ENCODE data around the gene NGDN. TPM values are rescaled to one million over a fixed set of nuclear protein-coding genes. Genes with fewer than 3 reads are reported as not detected.
"Not testable (repeated sequence)": the region's sequence is repeated elsewhere in the genome, so short reads cannot be mapped to it uniquely, and the experiment has no call there.

The NGDN gene
- total RNA-seq = 31.6 TPM

- DNase-seq = peak; percentile 100
These were observed at the start of gene NGDN for GRCh38 chr14:23469127-23469905. Gene NGDN, plus strand, starts transcription at chr14:23469703. Its CDS starts 13 bp downstream, at chr14:23469716.

GRCh38 chr14:23421594-23421993 is 47.9 kb upstream of the NGDN start:
- DNase-seq = no peak

- DNase-seq = no peak
These were observed 45.8 kb upstream of the NGDN start for GRCh38 chr14:23423657-23424056.

GRCh38 chr14:23425169-23425568 is 44.3 kb upstream of the NGDN start:
- DNase-seq = no peak

- not testable (repeated sequence) for DNase-seq
These were observed 43.7 kb upstream of the NGDN start for GRCh38 chr14:23425798-23426197.

GRCh38 chr14:23428686-23429495 is 40.6 kb upstream of the NGDN start:
- no peak for DNase-seq

GRCh38 chr14:23430016-23430722 is 39.3 kb upstream of the NGDN start:
- DNase-seq = no peak

- peak; percentile 75 for DNase-seq
These were observed 38.8 kb upstream of the NGDN start for GRCh38 chr14:23430723-23431085.

- no peak for DNase-seq
These were observed 38.0 kb upstream of the NGDN start for GRCh38 chr14:23431486-23431885.

GRCh38 chr14:23432102-23432925 is 37.2 kb upstream of the NGDN start:
- DNase-seq = no peak

GRCh38 chr14:23432946-23433345 is 36.6 kb upstream of the NGDN start:
- no peak for DNase-seq

- no peak for DNase-seq
These were observed 36.0 kb upstream of the NGDN start for GRCh38 chr14:23433457-23433856.

- DNase-seq = no peak
These were observed 34.8 kb upstream of the NGDN start for GRCh38 chr14:23434488-23435222.

GRCh38 chr14:23435543-23436326 is 33.8 kb upstream of the NGDN start, which contains the start of gene MYH7:
Gene MYH7, minus strand, starts transcription at chr14:23435660. Its CDS starts 1,928 bp downstream, at chr14:23433732.
- peak; percentile 30 for DNase-seq

GRCh38 chr14:23436327-23437132 is 33.0 kb upstream of the NGDN start:
- peak; percentile 69 for DNase-seq

- peak; percentile 58 for DNase-seq
These were observed 32.1 kb upstream of the NGDN start for GRCh38 chr14:23437133-23438100.

GRCh38 chr14:23438101-23438971 is 31.2 kb upstream of the NGDN start:
- DNase-seq = peak; percentile 82
